ENCODE measurements around the gene SPACDR.

Gene SPACDR

GRCh38 chr7:100493476-100494264 lies 29.6 kb upstream of the SPACDR start:
- Histone ChIP-seq H3K4me1 (ENCODE audit: low read length) (peaks cover 26% of the 10 kb centered on the region), H3K79me2 (ENCODE audit: low read length) (no peaks in the 10 kb centered on the region), H3K4me2 (ENCODE audit: low read length) (peak overlapping the region; percentile 83), H3K27me3 (ENCODE audit: low read depth, low read length) (peaks cover 10% of the 10 kb centered on the region; the same call in 1 of the 2 replicates), H3K36me3 (replicated peaks; ENCODE audit: low read depth, low read length) (no peaks in the 10 kb centered on the region), H3K9me3 (ENCODE audit: insufficient read depth, low read length) (no peaks in the 10 kb centered on the region), H3K27ac (ENCODE audit: low read length) (no peak overlapping the region), H3K9ac (ENCODE audit: low read length) (peak overlapping the region; percentile 58), H2AFZ (ENCODE audit: low read depth, low read length) (peak overlapping the region; percentile 67), H4K20me1 (ENCODE audit: insufficient read depth, low read length) (no peaks in the 10 kb centered on the region), H3K4me3 (ENCODE audit: low read length) (peak overlapping the region; percentile 79)
- TF ChIP-seq EZH2phosphoT487 (IDR thresholded peaks at IDR 0.05; ENCODE audit: low read depth), result no peak
- TF ChIP-seq CTCF (IDR thresholded peaks at IDR 0.05; ENCODE audit: low read depth, low read length), result peak; percentile 55

- Histone ChIP-seq H3K79me2 (ENCODE audit: low read length) (no peaks in the 10 kb centered on the region), H3K4me1 (ENCODE audit: low read length) (peaks cover 26% of the 10 kb centered on the region), H3K9me3 (ENCODE audit: insufficient read depth, low read length) (no peaks in the 10 kb centered on the region), H3K27ac (ENCODE audit: low read length) (no peak overlapping the region), H3K4me2 (ENCODE audit: low read length) (peak overlapping the region; percentile 83), H3K9ac (ENCODE audit: low read length) (peak overlapping the region; percentile 58), H3K4me3 (ENCODE audit: low read length) (peak overlapping the region; percentile 79), H2AFZ (ENCODE audit: low read depth, low read length) (peak overlapping the region; percentile 67; the same call in 1 of the 2 replicates), H3K36me3 (replicated peaks; ENCODE audit: low read depth, low read length) (no peaks in the 10 kb centered on the region), H4K20me1 (ENCODE audit: insufficient read depth, low read length) (no peaks in the 10 kb centered on the region), H3K27me3 (ENCODE audit: low read depth, low read length) (peaks cover 10% of the 10 kb centered on the region; the same call in 1 of the 2 replicates)
- TF ChIP-seq CTCF (IDR thresholded peaks at IDR 0.05; ENCODE audit: low read depth, low read length) (no peak), EZH2phosphoT487 (IDR thresholded peaks at IDR 0.05; ENCODE audit: low read depth) (no peak)
Measured at GRCh38 chr7:100492738-100493475, 28.8 kb upstream of the SPACDR start.

GRCh38 chr7:100491192-100491578 lies 27.1 kb upstream of the SPACDR start:
- no peak overlapping the region for H3K27ac ChIP-seq (ENCODE audit: low read length)
- no peaks in the 10 kb centered on the region for H3K79me2 ChIP-seq (ENCODE audit: low read length)
- peaks cover 10% of the 10 kb centered on the region; the same call in 1 of the 2 replicates for H3K27me3 ChIP-seq (ENCODE audit: low read depth, low read length)
- no peak overlapping the region for H3K4me2 ChIP-seq (ENCODE audit: low read length)
- H3K9me3 ChIP-seq (ENCODE audit: insufficient read depth, low read length), result no peaks in the 10 kb centered on the region
- no peak overlapping the region for H3K4me3 ChIP-seq (ENCODE audit: low read length)
- H3K36me3 ChIP-seq (replicated peaks; ENCODE audit: low read depth, low read length), result no peaks in the 10 kb centered on the region
- H3K4me1 ChIP-seq (ENCODE audit: low read length), result peaks cover 26% of the 10 kb centered on the region
- TF ChIP-seq CTCF (IDR thresholded peaks at IDR 0.05; ENCODE audit: low read depth, low read length) (no peak), EZH2phosphoT487 (IDR thresholded peaks at IDR 0.05; ENCODE audit: low read depth) (no peak)
- H3K9ac ChIP-seq (ENCODE audit: low read length), result no peak overlapping the region
- no peak overlapping the region for H2AFZ ChIP-seq (ENCODE audit: low read depth, low read length)
- no peaks in the 10 kb centered on the region for H4K20me1 ChIP-seq (ENCODE audit: insufficient read depth, low read length)

All from OCI-LY3 (cell line).